C4-2B (cell line): ENCODE data around the gene OR52B4.
"Not testable (repeated sequence)": the region's sequence is repeated elsewhere in the genome, so short reads cannot be mapped to it uniquely, and the experiment has no call there.

Experiments
- H3K27ac ChIP-seq: fragments of 450-650 bp; 2 replicates; pipeline ENCODE4 v1.5.1; 2017
- ZFX ChIP-seq: fragments of 450-650 bp; IDR thresholded peaks from 2 replicates; pipeline ENCODE4 v1.6.1; 2017
- TF ChIP-seq, protein P1 (sequence below): fragments of 450-650 bp; conservative IDR thresholded peaks from 2 replicates; pipeline ENCODE4 v1.5.1; 2017; ENCODE audit warnings: mild to moderate bottlenecking

The OR52B4 gene

DNA sequence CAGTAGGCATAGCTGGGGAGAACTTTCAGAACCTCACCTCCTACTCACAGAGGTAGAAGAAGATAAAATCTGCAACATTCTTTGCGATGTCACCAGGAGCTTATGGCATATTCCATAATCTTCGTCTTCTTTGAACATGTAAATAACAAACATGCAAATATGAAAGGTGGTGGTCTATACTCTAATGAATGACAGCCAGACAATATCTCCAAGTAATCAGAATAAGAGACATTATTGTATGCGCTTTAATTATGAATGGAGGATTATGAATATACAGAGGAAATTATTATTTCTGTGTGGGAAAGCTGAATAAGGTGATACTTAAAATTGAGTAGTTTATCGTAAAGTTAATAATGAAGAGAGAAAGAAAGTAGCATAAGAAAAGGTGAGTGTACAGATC is at the start of gene OR52B4:
TSS of gene OR52B4 (minus strand) at position 101 of the 400 bp plus-strand sequence. CDS start at position 10, 91 bp downstream.
- TF ChIP-seq, protein P1, sequence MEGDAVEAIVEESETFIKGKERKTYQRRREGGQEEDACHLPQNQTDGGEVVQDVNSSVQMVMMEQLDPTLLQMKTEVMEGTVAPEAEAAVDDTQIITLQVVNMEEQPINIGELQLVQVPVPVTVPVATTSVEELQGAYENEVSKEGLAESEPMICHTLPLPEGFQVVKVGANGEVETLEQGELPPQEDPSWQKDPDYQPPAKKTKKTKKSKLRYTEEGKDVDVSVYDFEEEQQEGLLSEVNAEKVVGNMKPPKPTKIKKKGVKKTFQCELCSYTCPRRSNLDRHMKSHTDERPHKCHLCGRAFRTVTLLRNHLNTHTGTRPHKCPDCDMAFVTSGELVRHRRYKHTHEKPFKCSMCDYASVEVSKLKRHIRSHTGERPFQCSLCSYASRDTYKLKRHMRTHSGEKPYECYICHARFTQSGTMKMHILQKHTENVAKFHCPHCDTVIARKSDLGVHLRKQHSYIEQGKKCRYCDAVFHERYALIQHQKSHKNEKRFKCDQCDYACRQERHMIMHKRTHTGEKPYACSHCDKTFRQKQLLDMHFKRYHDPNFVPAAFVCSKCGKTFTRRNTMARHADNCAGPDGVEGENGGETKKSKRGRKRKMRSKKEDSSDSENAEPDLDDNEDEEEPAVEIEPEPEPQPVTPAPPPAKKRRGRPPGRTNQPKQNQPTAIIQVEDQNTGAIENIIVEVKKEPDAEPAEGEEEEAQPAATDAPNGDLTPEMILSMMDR, result no peak
- TF ChIP-seq ZFX, result no peak
- no peak within 1 kb of the TSS for H3K27ac ChIP-seq

DNA sequence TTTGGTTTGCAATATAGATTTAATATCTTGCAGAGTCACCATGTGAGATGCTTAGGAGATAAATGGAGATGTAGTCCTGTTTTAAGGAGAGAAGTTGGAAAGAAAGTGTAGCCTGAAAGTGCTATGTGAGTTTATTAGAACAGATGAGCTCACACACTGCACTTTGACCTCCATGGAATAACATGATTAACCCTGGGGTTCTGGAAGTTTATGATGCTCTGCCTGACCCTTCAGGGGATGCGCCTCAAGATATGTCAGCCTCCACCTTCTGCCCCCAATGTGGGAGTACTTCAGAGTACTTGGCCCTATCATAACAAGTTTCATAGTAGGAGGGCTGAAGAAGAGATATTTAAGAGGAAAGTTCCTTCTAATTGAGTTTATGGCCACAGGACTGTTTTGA is 48.6 kb upstream of the OR52B4 start:
- no peak for TF ChIP-seq ZFX
- TF ChIP-seq, protein P1, result no peak
- H3K27ac ChIP-seq, result no peak overlapping the region

DNA sequence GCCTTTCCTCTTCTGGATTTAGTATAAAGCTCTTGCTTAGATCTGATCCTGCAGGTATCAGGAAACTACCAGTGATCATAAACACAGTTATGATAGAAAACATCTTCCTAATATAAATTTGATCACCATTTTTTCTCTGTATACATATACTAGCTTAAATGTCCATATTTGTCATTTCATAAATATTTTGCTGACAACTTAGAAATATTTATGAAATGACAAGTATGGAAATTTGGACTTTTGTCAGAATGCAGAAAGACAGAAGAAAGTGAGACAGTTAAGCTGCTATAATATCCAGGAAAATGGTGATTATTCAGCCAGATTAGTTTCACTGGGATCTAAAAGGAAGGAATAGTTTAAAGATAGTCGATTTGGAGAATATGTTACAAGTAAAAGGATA is 48.1 kb upstream of the OR52B4 start:
- TF ChIP-seq, protein P1, result no peak
- no peak for TF ChIP-seq ZFX
- no peak overlapping the region for H3K27ac ChIP-seq

DNA sequence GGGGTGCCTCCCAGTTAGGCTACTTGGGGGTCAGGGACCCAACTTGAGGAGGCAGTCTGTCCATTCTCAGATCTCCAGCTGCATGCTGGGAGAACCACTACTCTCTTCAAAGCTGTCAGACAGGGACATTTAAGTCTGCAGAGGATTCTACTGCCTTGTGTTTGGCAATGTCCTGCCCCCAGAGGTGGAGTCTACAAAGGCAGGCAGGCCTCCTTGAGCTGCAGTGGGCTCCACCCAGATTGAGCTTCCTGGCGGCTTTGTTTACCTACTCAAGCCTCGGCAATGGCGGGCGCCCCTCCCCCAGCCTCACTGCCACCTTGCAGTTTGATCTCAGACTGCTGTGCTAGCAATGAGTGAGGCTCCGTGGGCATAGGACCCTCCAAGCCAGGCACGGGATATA is 38.0 kb upstream of the OR52B4 start:
- not testable (repeated sequence) for H3K27ac ChIP-seq

DNA sequence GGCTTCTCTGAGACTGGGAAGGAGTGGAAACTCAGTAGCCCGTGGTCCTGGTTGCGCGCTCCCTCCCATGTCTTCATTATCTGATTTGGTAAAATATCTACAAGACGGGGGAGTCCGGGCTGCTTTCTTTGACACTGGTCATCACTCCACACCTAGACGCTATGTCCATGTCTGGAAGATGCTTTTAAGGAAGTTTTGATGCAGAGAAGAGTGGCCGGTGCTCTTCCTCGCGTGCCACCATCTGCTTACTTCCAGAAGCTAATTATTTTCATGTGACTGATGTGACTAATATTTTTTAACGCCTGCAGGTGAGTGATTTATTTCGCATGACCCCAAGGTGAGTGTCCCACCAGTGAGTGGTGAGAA is 25.7 kb upstream of the OR52B4 start:
- TF ChIP-seq, protein P1, result no peak
- TF ChIP-seq ZFX, result no peak
- H3K27ac ChIP-seq, result peak overlapping the region; percentile 65; the same call in 1 of the 2 replicates

DNA sequence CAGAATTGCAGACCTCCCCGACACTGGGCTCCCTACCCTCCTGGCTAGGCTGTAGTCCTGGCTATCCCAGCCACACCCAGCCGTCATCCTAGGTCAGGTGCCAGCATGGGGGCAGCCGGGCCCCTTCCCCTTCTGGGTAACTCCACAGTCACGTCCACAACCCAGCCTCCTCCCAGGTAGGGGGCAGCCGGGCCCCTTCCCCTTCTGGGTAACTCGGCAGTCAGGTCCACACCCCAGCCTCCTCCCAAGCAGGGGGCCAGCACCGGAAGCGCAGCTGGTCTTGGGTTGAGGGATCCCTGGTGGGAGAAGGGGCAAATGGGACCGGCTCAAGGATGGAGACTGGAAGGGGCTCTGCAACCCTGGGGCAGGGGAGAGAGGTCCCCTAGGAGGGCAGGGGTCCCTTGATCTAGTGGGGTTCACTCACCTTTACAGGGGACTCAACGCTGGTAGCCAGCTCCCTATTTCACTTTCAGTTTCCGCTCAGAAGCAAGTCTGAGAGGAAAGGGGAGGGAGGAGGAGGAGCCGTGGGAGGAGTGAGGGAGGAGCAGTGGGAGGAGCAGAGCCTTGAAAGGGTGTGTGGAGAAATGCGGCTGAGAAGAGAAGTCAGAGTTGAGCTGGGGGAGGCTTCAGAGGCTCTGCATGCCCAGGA is 25.1 kb upstream of the OR52B4 start, which contains the start of gene TRIM21:
TSS of gene TRIM21 (minus strand) at position 494 of the 649 bp plus-strand sequence. CDS start 3,293 bp downstream, outside the sequence.
- H3K27ac ChIP-seq, result peak within 1 kb of the TSS; percentile 65

DNA sequence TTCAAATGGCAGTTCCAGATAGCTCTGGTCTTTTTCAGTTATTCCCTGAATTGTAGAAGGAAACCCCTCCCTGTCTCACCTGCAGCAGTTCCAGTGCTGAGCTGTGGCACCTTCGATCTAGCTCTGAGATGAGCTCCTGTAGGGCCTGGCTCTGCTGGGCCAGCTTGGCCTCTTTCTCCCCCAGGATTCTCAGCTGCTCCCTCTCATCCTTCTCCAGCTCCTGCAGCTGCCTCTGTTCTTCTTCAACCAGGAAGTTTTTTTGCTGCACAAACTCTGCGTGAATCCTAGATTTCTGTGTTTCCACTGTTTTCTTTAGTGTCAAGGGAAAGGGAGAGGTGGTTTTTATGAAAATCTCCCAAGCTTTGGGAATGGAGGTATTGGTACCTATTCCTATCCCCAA is 20.0 kb upstream of the OR52B4 start:
- TF ChIP-seq, protein P1, result no peak
- no peak for TF ChIP-seq ZFX
- H3K27ac ChIP-seq, result no peak overlapping the region

More for the DNA sequence above, 25.1 kb upstream of the OR52B4 start, which contains the start of gene TRIM21:
- no peak for TF ChIP-seq ZFX
- TF ChIP-seq, protein P1, result no peak
